ELR (cell line): ENCODE data around the gene AMPD1.

ENCODE experiments used
- DNase-seq: peaks from one replicate; pipeline ENCODE4 v3.0.0-alpha.2; 2015; ENCODE audit warnings: low read depth

AMPD1 gene

DNA sequence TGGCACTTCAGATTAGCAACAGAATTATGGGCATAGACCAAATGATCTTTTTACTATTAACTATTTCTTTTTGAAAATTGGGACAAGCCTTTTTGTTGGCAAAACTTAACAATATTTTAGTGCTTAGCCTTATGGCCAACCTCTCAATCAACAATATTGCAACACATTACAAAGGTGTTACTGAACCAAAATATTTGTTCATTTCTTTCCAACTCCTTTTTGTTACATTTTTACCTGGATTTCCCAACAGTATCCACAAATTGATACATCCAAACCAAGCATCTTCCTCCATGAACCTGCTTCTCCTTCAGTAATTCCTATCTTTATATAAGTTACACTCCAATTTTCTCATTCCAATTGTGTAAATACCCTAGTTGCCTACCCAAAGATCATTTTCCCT lies 1.5 kb upstream of the AMPD1 start:
- no peak for DNase-seq

DNA sequence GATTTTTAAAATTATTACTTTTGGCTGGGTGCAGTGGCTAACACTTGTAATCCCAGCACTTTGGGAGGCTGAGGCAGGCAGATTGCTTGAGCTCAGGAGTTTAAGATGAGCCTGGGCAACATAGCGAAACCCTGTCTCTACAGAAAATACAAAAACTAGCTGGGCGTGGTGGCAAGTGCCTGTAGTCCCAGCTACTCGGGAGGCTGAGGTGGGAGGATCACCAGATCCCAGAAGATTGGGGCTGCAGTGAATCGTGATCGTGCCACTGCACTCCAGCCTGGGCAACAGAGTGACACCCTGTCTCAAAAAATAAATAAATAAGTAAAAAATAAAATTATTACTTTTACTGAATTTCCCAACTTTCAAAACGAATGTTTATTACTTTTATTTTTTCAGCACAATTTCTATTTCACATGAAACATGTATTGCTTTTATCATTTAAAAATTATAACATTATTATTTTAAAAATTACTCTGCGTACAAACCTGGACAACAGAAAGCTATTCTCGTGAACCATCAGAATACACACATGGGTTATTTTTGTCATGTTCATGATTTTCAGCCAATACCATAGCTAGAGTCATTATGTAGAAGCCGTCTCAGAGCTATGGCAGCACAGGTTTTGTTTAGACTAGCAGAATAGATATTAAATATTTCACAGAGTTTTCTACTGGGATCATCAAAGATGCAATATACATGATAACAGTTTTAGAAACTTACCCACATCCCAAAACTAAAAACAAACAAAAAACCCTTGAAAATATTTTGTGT lies 621 bp downstream of the AMPD1 start:
- no peak for DNase-seq

DNA sequence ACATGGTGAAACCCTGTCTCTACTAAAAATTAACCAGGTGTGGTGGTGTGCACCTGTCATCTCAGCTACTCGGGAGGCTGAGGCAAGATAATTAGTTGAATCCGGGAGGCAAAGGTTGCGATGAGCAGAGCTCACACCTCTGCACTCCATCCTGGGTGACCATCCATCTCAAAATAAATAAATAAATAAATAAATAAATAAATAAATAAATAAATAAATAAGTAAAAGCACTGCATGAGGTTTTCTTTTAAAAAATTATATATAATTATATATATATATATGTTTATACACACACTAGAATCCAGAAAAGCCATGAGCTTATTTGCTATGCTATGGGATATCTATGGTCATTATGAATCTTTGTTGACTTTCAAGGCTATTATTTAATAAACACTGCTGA lies 2.4 kb downstream of the AMPD1 start:
- no peak for DNase-seq

DNA sequence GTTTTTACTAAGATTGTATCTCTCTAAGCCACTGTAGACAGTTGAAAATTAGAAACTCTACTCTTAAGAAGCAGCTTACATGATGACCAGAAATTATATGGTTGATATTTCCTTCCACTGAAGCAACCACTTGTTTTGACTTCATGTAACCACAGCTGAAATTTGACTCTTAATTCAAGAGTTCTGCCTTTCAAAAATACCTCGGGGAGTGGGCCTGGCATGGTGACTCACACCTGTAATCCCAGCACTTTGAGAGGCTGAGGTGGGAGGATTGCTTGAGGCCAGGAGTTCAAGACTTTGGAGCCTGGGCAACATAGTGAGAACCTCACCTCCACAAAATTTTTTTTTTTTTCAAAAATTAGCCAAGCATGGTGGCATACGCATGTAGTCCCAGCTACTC lies 4.3 kb downstream of the AMPD1 start:
- DNase-seq, result no peak

DNA sequence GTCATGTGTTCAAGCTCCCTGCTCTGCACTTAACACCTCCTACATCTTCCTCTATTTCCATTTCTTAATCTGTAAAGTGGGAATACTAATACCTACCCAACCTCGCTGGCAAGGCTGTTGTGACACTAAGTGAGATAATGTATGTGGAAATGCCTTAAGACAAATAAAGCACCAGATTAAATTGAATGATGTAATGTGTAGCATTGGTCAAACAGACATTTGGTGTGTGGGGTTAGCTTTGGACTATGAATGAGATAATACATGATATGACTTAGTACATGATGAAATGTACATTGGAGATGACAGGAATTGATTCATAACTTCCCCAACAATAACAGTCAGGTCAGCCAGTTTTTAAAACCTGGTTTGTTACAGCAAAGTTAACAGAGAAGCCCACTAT lies 5.2 kb downstream of the AMPD1 start:
- DNase-seq, result no peak

DNA sequence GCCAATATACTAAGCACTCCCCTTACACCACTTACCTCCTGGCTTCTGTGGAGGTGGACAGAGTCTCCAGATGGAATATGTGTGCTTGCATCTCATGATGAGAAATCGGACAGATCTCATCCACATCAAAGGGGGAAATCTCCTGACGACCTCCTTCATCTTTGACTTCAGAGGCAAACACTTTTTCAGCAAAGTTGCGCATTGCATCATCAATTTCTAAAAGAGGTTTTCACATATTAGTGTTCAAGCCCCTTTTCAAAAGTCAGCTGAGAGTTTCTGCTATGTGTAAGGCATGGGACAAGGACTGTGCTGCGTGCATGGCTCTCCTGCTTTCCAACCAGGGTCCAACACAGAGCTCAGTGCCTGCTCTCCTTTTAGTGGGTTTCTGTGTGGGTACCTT lies 6.8 kb downstream of the AMPD1 start:
- no peak for DNase-seq

DNA sequence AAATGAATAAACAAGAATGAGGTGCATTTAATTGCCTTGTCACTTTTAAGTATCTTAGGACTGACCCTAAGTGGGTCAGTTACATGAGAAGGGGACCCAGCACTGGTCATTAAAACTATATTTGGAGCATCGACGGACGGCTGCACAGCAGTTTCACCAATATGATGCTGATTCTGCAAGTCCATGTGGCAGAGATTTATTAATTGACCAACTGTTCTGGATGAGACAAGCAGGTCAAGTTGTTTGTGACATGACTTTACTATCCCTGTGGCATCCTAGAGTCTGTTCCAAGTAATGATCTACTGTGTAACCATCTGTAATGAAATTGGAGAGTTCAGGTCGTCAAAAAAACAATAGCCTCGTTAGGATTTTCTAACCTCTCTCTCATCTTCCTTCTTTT lies 9.5 kb downstream of the AMPD1 start:
- no peak for DNase-seq

DNA sequence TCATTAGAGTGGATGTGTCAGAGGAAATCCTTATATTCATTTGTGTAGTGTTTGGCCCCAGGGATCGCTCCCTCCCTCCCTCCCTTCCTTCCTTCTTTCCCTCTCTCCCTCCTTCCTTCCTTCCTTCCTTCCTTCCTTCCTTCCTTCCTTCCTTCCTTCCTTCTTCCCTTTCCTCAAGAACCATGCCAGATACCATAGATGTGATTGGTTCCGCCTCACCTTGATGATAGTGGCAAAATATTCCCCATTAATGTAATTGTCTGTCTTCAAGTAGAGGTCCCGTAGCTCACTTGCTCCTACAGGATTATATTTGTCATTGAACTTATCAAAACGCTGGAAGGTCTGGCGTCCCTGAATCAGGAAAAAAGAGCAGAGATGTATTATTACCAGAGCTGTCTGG lies 17.7 kb downstream of the AMPD1 start:
- DNase-seq, result no peak

DNA sequence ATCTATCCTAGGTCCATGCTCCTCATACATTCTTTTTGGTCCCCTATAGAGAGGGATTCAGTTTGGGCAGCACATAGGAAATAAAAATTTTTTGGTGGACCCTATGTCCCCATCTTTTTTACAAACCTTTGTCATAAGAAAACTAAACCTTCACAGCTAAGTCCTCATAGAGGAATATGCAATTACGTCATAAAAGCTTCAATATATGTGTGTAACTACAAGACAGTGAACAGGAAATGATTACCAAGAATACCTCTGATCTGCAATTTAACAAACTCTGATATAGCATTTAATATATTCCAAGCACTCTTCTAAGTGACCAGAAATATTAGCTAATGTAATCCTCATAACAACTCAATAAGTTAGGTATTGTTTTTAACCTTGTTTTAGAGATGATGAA lies 19.2 kb downstream of the AMPD1 start:
- no peak for DNase-seq

DNA sequence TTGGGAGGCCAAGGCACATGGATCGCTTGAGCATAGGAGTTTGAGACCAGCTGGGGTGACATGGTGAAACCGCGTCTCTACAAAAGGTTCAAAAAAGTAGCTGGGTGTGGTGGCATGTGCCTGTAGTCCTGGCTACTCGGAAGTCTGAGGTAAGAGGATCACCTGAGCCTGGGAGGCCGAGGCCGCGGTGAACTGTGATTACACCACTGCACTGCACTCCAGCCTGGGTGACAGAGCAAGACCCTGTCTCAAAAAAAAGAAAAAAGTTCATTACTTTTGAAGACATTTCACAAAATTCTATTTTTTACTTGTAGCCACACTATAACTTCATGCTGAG lies 23.4 kb downstream of the AMPD1 start:
- no peak for DNase-seq

DNA sequence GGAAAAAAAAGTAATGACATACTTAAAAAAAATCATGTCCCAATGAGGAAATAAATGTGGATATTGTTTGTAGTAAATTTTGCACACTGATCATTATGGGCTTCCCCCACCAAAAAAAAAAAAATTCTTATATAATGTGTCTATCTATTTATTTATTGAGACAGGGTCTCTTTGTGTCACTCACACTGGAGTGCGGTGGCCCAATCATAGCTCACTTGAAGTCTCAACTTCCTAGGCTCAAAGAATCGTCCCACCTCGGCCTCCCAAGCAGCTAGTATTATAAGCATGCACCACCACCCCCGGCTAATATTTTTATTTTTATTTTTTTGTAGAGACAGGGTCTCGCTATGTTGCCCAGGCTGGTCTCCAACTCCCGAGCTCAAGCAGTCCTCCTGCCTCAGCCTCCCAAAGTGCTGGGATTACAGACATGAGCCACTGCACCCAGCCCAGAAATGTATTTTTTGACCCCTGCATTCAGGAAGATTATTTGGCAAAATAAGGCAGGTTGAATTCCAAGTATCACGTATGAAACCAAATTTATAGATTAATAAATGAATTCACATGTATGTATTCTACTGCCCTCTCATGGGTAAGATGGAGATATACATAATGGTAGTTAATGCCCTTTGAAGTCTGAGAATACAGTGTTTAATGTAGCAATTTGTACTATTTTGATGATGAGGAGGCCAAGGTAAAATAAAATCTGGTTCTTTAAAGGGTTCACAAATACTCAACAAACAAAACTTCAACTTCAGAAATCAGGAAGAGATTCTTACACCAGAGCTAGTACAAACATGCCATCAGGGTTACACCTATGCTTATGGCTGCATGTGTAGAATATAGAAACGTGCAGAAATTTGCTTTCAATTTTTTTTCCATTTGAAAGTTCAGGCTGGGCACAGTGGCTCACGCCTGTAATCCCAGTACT lies 24.1 kb downstream of the AMPD1 start:
- DNase-seq, result peak; percentile 56

DNA sequence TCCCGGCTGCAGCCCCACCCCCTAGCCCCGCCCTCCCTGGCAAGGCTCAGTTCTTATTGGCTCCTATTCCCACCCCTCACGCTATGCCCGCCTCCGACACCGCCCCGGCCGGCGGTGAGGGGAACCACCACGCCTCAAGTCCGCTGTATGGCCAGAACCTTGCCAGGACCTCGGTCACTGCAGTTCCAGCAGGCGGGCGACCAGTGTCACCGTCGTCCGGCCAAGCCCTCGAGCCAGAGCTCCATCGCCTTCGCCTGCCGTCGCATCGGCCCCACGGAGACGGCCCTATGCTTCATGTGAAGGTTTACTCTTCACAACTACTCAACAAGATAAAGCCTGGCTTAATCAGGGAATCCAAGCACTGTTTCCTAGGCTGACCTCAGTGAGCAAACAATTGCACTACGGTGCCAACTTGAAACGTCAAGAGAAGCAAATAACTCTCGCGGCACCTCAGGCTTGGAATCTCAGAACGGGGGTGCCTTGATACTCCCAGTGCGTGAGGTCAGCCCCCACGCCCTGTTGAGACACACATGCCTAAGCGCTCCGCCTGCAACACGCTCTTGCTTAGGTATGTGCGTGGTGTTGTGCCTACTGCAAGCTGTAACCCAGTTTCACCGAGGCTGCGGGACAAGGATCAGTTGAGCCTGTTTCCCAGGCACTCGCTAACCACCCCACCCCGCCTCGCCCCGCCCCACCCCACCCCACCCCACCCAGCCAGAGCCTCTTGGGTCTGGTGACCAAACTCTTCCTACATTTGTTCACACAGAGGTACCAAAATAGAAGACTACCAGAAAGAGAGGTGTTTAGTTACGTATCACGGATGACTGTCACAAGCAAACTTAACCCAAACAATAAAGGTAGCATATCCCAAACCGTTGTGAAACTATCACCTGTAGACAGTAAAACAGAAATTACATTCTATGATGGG lies 25.0 kb downstream of the AMPD1 start:
- peak; percentile 93 for DNase-seq

DNA sequence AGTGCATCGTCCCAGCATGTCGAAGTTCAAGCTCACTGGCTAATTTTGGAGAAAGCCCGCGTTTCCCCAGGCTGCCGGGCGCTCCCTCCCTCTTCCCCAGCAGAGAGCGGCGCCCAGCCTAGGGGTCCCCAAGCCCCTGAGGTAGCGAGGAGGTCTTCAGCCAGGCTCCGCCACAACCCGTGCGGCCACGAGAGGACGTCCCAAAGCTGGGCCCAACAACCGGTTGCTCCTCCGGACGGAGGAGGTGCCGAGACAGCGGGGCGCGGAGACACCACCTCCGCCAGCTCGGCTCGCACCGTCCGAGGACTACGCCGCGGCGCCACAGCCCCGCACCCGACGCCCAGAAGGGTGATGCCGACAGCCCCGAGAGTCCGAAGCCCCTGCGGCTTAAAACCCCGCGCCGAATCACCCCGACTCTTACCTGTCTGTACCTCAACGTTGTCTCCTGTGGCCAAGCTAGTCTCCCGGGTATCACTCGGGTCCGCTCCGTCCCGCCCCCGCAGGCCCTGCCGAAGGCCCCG lies 25.7 kb downstream of the AMPD1 start, which contains the start of gene DENND2C:
TSS of gene DENND2C (minus strand) at position 488 of the 521 bp plus-strand sequence. CDS start 44,065 bp downstream, outside the sequence.
- no peak for DNase-seq

DNA sequence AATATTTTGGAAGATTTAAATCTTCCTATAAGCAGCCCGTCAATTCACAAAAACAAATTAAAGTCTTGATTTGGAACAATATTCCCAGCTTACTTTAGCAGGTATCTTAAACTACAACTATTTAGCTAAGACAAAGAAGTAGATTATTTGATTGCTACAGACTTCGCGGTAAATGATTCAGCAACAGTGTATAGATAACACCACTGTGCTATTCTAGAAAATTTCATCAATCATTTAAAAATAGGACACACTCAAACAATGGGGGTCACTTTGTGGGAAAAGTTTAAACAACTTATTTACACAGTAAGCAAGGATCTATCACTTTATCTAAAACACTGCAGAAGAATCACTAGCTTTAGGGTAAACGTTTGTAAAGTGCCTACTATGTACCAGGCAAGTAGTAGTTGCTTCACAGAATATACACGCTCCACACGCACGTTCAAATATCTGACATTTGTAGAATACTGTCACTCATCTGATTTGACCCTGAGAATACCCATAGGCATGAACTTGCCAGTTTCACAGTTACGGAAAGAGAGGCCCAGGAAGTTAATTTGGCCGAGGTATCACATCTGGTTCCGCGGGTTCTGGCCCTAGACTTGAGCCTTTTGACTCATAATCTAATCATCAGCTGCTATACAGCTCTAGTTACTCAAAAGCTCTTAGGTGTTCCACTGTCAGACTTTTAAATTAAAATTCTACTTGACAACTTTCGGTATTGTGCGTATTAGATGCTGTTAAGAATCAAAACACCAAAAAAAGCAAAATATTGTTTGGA lies 26.4 kb downstream of the AMPD1 start:
- peak; percentile 76 for DNase-seq

DNA sequence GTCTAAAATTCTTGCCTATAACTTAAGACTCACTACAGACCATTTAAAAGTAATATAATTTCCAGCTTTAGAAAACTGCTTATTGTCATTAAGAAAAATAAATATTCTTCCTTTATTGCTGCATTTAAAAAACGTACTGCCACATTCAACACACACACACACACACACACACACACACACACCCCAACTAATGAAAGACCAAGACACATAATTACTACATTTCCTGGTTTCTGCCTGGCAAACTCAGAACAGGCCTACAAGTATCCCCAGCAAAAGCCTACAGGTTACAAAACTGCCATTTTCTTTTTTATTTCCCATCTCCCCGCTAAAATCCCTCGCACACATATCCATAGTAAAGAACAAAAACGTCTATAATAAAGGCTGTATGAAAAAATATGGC lies 27.0 kb downstream of the AMPD1 start:
- DNase-seq, result no peak

DNA sequence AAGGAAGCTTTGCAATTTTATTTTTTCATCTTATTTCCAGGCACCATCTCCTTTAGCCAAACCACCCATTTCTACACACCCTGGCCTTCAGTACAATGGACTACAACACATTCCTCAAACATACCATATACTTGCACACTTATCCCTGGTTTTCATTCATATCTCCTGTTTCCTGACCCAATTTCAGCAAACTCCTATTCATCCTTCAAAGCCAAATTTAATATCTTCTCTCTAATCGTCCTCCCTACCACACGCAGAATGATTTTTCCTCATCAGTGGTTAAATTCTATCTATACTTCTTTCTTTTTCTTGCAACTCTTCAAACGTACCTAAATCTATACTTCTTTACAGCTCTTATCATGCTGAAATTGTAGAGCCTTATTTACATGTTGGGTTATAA lies 28.4 kb downstream of the AMPD1 start:
- no peak for DNase-seq

DNA sequence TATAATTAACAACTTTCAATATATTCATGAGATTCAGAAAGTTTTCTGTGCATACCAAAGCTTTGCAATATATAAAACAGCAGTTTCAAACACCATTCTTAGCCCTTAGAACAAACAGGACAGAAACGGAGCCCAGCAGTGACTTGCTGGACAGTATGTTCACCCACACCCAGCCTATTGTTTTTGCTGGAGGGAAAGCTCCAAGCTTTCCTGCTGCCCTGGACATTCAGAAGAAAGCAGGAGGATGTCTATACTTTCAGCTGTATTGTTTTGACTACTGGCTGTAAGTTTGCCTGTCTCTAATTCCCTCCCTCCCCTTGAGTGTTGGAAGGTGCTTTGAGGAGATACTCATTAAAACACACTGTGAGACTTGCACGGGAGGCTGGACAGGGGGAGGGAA lies 35.1 kb downstream of the AMPD1 start:
- DNase-seq, result no peak

DNA sequence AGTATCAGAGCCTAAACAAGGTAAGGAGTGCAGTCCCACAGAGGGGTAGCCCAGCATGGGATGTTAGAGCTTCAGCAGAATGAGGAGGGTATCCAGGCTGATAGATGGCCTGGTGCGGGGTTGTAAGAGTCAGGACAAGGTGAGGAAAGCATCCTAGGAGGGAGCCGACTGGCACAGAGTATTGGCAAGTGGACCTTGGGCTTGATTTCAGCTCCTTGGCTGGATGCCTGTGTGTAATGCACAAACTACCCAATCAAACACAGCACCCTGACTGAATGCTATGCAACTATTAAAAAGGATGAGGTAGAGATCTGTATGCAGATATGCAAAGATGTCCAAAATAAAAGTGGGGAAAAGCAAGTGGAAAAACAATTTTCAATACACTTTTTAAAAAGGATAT lies 43.5 kb downstream of the AMPD1 start:
- no peak for DNase-seq

DNA sequence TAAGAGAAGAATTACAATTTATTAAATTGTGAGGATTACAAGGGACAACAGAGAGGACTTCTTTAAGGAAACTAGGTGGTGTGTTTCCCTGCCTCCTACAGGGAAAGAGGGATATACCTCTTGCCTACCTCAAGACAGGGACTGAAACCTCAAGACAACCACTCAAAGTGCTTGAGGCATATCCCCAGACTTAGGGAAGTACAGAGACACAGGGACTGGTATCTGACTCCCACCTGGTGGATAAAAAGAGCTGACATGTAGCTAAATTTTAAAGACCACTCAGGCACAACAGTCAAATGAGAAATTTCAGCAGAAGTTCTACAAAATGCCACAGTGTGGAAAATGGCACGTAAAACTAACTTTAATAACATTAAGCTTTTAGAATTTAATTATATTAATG lies 46.8 kb downstream of the AMPD1 start:
- peak; percentile 1 for DNase-seq

DNA sequence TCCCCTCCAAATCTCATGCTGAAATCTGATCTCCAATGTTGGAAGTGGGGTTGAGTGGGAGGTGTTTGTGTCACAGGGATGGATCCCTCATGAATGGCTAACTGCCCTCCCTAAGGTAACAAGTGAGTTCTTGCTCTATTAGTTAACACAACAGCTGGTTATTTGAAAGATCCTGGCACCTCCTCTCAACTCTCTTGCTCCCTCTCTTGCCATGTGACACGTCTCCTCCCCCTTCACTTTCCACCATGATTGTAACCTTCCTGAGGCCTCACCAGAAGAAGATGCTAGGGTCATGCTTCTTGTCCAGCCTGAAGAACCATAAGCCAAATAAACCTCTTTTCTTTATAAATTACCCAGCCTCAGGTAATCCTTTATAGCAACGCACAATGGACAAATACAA lies 54.0 kb downstream of the AMPD1 start:
- DNase-seq, result no peak

DNA sequence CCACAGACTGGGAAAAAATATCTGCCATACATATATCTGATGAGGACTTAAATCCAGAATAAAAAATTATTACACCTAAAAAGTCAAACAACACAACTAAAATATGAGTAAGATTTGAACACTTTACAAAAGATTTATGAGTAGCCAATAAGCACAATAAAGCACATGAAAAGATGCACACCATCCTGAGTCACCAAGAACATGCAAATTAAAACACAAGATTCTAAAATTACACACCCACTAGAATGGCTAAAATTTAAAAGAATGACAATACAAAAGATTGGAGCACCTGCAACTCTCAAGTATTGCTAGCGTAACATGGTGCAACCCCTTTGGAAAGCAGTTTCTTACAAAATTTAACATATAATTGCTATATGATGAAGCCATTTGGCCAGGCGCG lies 56.4 kb downstream of the AMPD1 start:
- no peak for DNase-seq
